IMR-90 (cell line): Measurements from ENCODE around the gene BAIAP2. TPM values are rescaled to one million over a fixed set of nuclear protein-coding genes. Genes with fewer than 3 reads are reported as not detected.
A peak's percentile ranks its signal among the peaks of the same experiment; 100 is the strongest.

Source experiments
- ATAC-seq: fragments of 200-7000 bp; cut with Tn5 transposase; 2 replicates; pipeline ENCODE4 v1.9.1; 2020; ENCODE audit warnings: low read depth, mild to moderate bottlenecking, moderate library complexity
- BruUV-seq: library from RNA; stranded (reverse); fragments of 400-500 nt; replicated peaks from 2 replicates; lab custom pipeline; 2021; lab: Mats Ljungman, UMichigan
- CTCF ChIA-PET: fragments of 300-600 bp; formaldehyde crosslinking; extraction: SDS; loops from one replicate; lab custom pipeline; 2021; ENCODE audit warnings: antibody characterized with exemption; lab: Yijun Ruan, JAX
- POLR2A ChIA-PET: fragments of 300-600 bp; sonication (Branson Sonifier 250); formaldehyde crosslinking; loops from one replicate; lab custom pipeline; 2022; ENCODE audit warnings: antibody characterized with exemption; ENCODE audit not compliant: unreplicated experiment; lab: Charles Lee
- DNase-seq: peaks from one replicate; pipeline ENCODE4 v3.0.0; 2013
- H2AFZ ChIP-seq: replicated peaks from 2 replicates; pipeline ENCODE3; 2013; ENCODE audit warnings: low read length, mild to moderate bottlenecking; ENCODE audit not compliant: poor library complexity
- H2AK5ac ChIP-seq: 2 replicates; pipeline ENCODE4 v1.6.1; 2013; ENCODE audit warnings: low read depth, low read length, inconsistent platforms
- H2AK9ac ChIP-seq: replicated peaks from 2 replicates; pipeline ENCODE3; 2013; ENCODE audit warnings: mild to moderate bottlenecking, low read depth, low read length, moderate library complexity; ENCODE audit not compliant: poor library complexity
- H2BK120ac ChIP-seq: 2 replicates; pipeline ENCODE4 v1.6.1; 2013; ENCODE audit warnings: low read depth, low read length, inconsistent platforms
- H2BK15ac ChIP-seq: 3 replicates; pipeline ENCODE4 v1.6.1; 2013; ENCODE audit warnings: low read depth, low read length, inconsistent platforms
- H2BK20ac ChIP-seq: 2 replicates; pipeline ENCODE4 v1.6.1; 2013; ENCODE audit warnings: low read depth, mild to moderate bottlenecking, inconsistent platforms, low read length, moderate library complexity
- H2BK5ac ChIP-seq: 2 replicates; pipeline ENCODE4 v1.6.1; 2013; ENCODE audit warnings: mild to moderate bottlenecking, low read depth, low read length, inconsistent platforms; ENCODE audit not compliant: poor library complexity, severe bottlenecking
- H3K14ac ChIP-seq: replicated peaks from 2 replicates; pipeline ENCODE4 v1.6.1; 2013; ENCODE audit warnings: low read depth, low read length, inconsistent platforms
- H3K18ac ChIP-seq: 2 replicates; pipeline ENCODE4 v1.6.1; 2013; ENCODE audit warnings: low read depth, low read length, control low read depth
- H3K23ac ChIP-seq: 2 replicates; pipeline ENCODE4 v1.6.1; 2013; ENCODE audit warnings: low read depth, low read length, inconsistent platforms
- H3K27ac ChIP-seq: 2 replicates; pipeline ENCODE4 v1.5.1; 2013; ENCODE audit warnings: mild to moderate bottlenecking, control low read depth, low read length; ENCODE audit not compliant: insufficient read depth
- H3K27me3 ChIP-seq: 2 replicates; pipeline ENCODE4 v1.6.1; 2013; ENCODE audit warnings: low read length; ENCODE audit not compliant: control insufficient read depth, insufficient read depth
- H3K36me3 ChIP-seq: 2 replicates; pipeline ENCODE4 v1.6.1; 2013; ENCODE audit warnings: low read length, mixed read lengths; ENCODE audit not compliant: control insufficient read depth, insufficient read depth
- H3K4ac ChIP-seq: 2 replicates; pipeline ENCODE4 v1.6.1; 2013; ENCODE audit warnings: low read depth, low read length, inconsistent platforms
- H3K4me1 ChIP-seq: 2 replicates; pipeline ENCODE4 v1.6.1; 2013; ENCODE audit warnings: low read length, mixed read lengths; ENCODE audit not compliant: control insufficient read depth, insufficient read depth
- H3K4me2 ChIP-seq: 2 replicates; pipeline ENCODE4 v1.6.1; 2013; ENCODE audit warnings: low read depth, mild to moderate bottlenecking, control low read depth, low read length, moderate library complexity
- H3K4me3 ChIP-seq: 2 replicates; pipeline ENCODE4 v1.5.1; 2013; ENCODE audit warnings: low read depth, mild to moderate bottlenecking, control low read depth, low read length, moderate library complexity; ENCODE audit not compliant: insufficient read depth
- H3K56ac ChIP-seq: 2 replicates; pipeline ENCODE4 v1.6.1; 2013; ENCODE audit warnings: low read length, inconsistent platforms; ENCODE audit not compliant: insufficient read depth; ENCODE audit errors: extremely low read depth
- H3K79me1 ChIP-seq, 2 experiments: 2 replicates each; pipeline ENCODE4 v1.6.1; 2013; ENCODE audit warnings: low read length in 2 of 2, inconsistent platforms in 1 of 2, low read depth in 1 of 2
- H3K9ac ChIP-seq: 2 replicates; pipeline ENCODE4 v1.6.1; 2013; ENCODE audit warnings: low read depth, low read length, control low read depth
- H3K9me1 ChIP-seq: 2 replicates; pipeline ENCODE4 v1.6.1; 2013; ENCODE audit warnings: low read length, inconsistent platforms; ENCODE audit not compliant: insufficient read depth
- H3K9me3 ChIP-seq: 2 replicates; pipeline ENCODE4 v1.6.1; 2013; ENCODE audit warnings: low read length; ENCODE audit not compliant: control insufficient read depth, insufficient read depth
- H4K20me1 ChIP-seq: 2 replicates; pipeline ENCODE4 v1.6.1; 2013; ENCODE audit warnings: low read length, inconsistent platforms; ENCODE audit not compliant: insufficient read depth
- H4K5ac ChIP-seq: 2 replicates; pipeline ENCODE4 v1.6.1; 2013; ENCODE audit warnings: mild to moderate bottlenecking, low read depth, low read length, control low read depth
- H4K8ac ChIP-seq, 2 experiments: 2 replicates each; pipeline ENCODE4 v1.6.1; 2013; ENCODE audit warnings: low read depth in 2 of 2, low read length in 2 of 2, control low read depth in 1 of 2, inconsistent platforms in 1 of 2
- H4K91ac ChIP-seq: 2 replicates; pipeline ENCODE4 v1.6.1; 2013; ENCODE audit warnings: low read depth, low read length, inconsistent platforms; ENCODE audit not compliant: insufficient read depth
- BHLHE40 ChIP-seq: fragments of 150-350 bp; IDR thresholded peaks from 2 replicates; pipeline ENCODE4 v1.6.1; 2016; ENCODE audit warnings: mild to moderate bottlenecking, low read depth, low read length
- CEBPB ChIP-seq: IDR thresholded peaks from 2 replicates; pipeline ENCODE4 v1.6.1; 2012; ENCODE audit warnings: low read depth, low read length, improper control_type of control experiment
- CHD1 ChIP-seq: IDR thresholded peaks from 2 replicates; pipeline ENCODE4 v1.6.1; 2012; ENCODE audit warnings: low read depth, low read length, improper control_type of control experiment
- FOS ChIP-seq: fragments of 150-350 bp; IDR thresholded peaks from 2 replicates; pipeline ENCODE4 v1.6.1; 2016; ENCODE audit warnings: low read depth, low read length
- MAFK ChIP-seq: IDR thresholded peaks from 2 replicates; pipeline ENCODE4 v1.6.1; 2012; ENCODE audit warnings: low read depth, low read length, improper control_type of control experiment
- MAZ ChIP-seq: IDR thresholded peaks from 2 replicates; pipeline ENCODE4 v1.6.1; 2012; ENCODE audit warnings: low read depth, mild to moderate bottlenecking, low read length, improper control_type of control experiment, moderate library complexity, borderline replicate concordance
- MXI1 ChIP-seq: IDR thresholded peaks from 2 replicates; pipeline ENCODE4 v1.6.1; 2012; ENCODE audit warnings: low read depth, mild to moderate bottlenecking, low read length, moderate library complexity, borderline replicate concordance
- NFE2L2 ChIP-seq: fragments of 150-350 bp; IDR thresholded peaks from 2 replicates; pipeline ENCODE4 v1.6.1; 2016; ENCODE audit warnings: low read depth, mild to moderate bottlenecking, low read length
- POLR2A ChIP-seq: IDR thresholded peaks from 2 replicates; pipeline ENCODE4 v1.6.1; 2012; ENCODE audit warnings: mild to moderate bottlenecking, low read depth, low read length
- RAD21 ChIP-seq: IDR thresholded peaks from 2 replicates; pipeline ENCODE4 v1.6.1; 2012; ENCODE audit warnings: low read length, improper control_type of control experiment
- RCOR1 ChIP-seq: IDR thresholded peaks from 2 replicates; pipeline ENCODE4 v1.6.1; 2012; ENCODE audit warnings: mild to moderate bottlenecking, low read length, improper control_type of control experiment; ENCODE audit not compliant: insufficient replicate concordance
- RFX5 ChIP-seq: IDR thresholded peaks from 2 replicates; pipeline ENCODE4 v1.8.0; 2012; ENCODE audit warnings: low read depth, mild to moderate bottlenecking, low read length, moderate library complexity
- SMC3 ChIP-seq: fragments of 150-350 bp; IDR thresholded peaks from 2 replicates; pipeline ENCODE4 v1.6.1; 2016; ENCODE audit warnings: low read depth, mild to moderate bottlenecking, antibody characterized with exemption, low read length, moderate library complexity
- WGBS, 2 experiments: methylation state at CpG; one replicate each; pipeline versions ENCODE4 v1.1.5 to v1.1.7; 2013; ENCODE audit warnings: missing lambda C conversion rate in 2 of 2; ENCODE audit not compliant: insufficient read length in 1 of 2; ENCODE audit errors: extremely low coverage in 2 of 2; 5-methylcytosine and 5-hydroxymethylcytosine counted together
- dilution Hi-C: fragments of 300-500 bp; cut with HindIII; formaldehyde crosslinking; loops from one replicate; pipeline ENCODE4 v1.14.3; 2018; ENCODE audit warnings: low sequenced_read_pairs; ENCODE audit not compliant: unreplicated experiment
- in situ Hi-C: fragments of 300-500 bp; cut with MboI; formaldehyde crosslinking; loops from 3 replicates; pipeline ENCODE4 v1.14.3; 2019; ENCODE audit warnings: low sequenced_read_pairs, inconsistent platforms, mixed read lengths
- intact Hi-C: fragments of 100-400 bp; cut with micrococcal nuclease; formaldehyde crosslinking; loops from 2 replicates; pipeline ENCODE4 v1.10.0; 2022
- polyA plus RNA-seq, 3 experiments: library from polyadenylated mRNA; depleted of rRNA; stranded (reverse); fragments of >200 nt; gene quantifications; 2 replicates each; pipeline ENCODE4 v1.2.3, GENCODE V29; 2012; ENCODE audit warnings: low replicate concordance in 1 of 3
- total RNA-seq: library from RNA; depleted of rRNA; stranded (reverse); fragments of >200 nt; gene quantifications from 2 replicates; pipeline ENCODE4 v1.2.3, GENCODE V29; 2012
- TF ChIP-seq, protein P1 (sequence below): fragments of 150-350 bp; IDR thresholded peaks from 2 replicates; pipeline ENCODE4 v1.6.1; 2016; ENCODE audit warnings: low read depth, mild to moderate bottlenecking, low read length, moderate library complexity, borderline replicate concordance
- TF ChIP-seq, protein P2 (sequence below): fragments of 150-350 bp; IDR thresholded peaks from 2 replicates; pipeline ENCODE4 v1.6.1; 2017; ENCODE audit warnings: mild to moderate bottlenecking, antibody characterized with exemption, low read length, low read depth
- TF ChIP-seq, protein P3 (sequence below): conservative IDR thresholded peaks from 2 replicates; pipeline ENCODE4 v1.5.1; 2012; ENCODE audit warnings: mild to moderate bottlenecking, low read depth, low read length, improper control_type of control experiment

BAIAP2 gene
- total and polyA plus RNA-seq, 2 of the 4 experiments (the other 2 are of a cell fraction), result 18.3 to 32.6 TPM

DNA sequence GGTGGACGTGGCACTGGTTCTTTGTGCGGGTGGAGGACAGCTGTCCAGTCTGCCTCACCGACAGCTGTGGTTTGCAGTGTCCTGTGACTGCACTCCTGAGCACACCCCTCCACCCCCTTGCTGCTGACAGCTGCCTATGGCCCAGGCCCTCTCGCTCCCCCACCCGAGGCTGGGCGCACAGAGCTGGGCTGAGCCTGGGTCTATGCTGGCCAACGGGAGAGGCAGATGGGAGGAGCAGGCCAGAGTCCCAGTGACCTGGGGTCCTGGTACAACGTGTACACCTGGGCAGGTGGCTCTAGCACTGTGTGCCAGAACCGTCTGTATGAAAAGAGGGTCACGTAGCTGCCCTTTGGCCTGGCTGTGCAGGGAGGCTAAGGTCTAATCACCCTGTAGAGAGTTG, 30.5 kb downstream of the BAIAP2 start:
- peak overlapping the region; percentile 72 for H2AK9ac ChIP-seq
- H2BK120ac ChIP-seq, result no peak overlapping the region
- dilution Hi-C loops (no loop called here), in situ Hi-C loops (no loop called here), intact Hi-C loops (no loop called here)
- no peak overlapping the region for H3K14ac ChIP-seq
- WGBS, 2 experiments, result 81% methylated on average over 4 of the region's 10 CpGs; no CpG with 5 or more reads in 1 of the 2 experiments
- peak overlapping the region; percentile 58 for H2AFZ ChIP-seq
- H3K4me3 ChIP-seq, result no peak overlapping the region
- H3K27me3 ChIP-seq, result no peaks in the 10 kb centered on the region
- TF ChIP-seq MAFK, result no peak
- TF ChIP-seq, protein P1, sequence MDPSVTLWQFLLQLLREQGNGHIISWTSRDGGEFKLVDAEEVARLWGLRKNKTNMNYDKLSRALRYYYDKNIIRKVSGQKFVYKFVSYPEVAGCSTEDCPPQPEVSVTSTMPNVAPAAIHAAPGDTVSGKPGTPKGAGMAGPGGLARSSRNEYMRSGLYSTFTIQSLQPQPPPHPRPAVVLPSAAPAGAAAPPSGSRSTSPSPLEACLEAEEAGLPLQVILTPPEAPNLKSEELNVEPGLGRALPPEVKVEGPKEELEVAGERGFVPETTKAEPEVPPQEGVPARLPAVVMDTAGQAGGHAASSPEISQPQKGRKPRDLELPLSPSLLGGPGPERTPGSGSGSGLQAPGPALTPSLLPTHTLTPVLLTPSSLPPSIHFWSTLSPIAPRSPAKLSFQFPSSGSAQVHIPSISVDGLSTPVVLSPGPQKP, result no peak
- no peak for TF ChIP-seq RAD21
- TF ChIP-seq RCOR1, result no peak
- TF ChIP-seq FOS, result no peak
- TF ChIP-seq CEBPB, result no peak
- no peak for TF ChIP-seq BHLHE40
- TF ChIP-seq MXI1, result no peak
- no peak for TF ChIP-seq SMC3
- TF ChIP-seq RFX5, result no peak
- TF ChIP-seq, protein P2, sequence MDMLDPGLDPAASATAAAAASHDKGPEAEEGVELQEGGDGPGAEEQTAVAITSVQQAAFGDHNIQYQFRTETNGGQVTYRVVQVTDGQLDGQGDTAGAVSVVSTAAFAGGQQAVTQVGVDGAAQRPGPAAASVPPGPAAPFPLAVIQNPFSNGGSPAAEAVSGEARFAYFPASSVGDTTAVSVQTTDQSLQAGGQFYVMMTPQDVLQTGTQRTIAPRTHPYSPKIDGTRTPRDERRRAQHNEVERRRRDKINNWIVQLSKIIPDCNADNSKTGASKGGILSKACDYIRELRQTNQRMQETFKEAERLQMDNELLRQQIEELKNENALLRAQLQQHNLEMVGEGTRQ, result no peak
- no peak for TF ChIP-seq POLR2A
- TF ChIP-seq CHD1, result no peak
- TF ChIP-seq NFE2L2, result no peak
- TF ChIP-seq, protein P3, sequence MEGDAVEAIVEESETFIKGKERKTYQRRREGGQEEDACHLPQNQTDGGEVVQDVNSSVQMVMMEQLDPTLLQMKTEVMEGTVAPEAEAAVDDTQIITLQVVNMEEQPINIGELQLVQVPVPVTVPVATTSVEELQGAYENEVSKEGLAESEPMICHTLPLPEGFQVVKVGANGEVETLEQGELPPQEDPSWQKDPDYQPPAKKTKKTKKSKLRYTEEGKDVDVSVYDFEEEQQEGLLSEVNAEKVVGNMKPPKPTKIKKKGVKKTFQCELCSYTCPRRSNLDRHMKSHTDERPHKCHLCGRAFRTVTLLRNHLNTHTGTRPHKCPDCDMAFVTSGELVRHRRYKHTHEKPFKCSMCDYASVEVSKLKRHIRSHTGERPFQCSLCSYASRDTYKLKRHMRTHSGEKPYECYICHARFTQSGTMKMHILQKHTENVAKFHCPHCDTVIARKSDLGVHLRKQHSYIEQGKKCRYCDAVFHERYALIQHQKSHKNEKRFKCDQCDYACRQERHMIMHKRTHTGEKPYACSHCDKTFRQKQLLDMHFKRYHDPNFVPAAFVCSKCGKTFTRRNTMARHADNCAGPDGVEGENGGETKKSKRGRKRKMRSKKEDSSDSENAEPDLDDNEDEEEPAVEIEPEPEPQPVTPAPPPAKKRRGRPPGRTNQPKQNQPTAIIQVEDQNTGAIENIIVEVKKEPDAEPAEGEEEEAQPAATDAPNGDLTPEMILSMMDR, result no peak
- no peak for TF ChIP-seq MAZ
- no peak overlapping the region for H3K27ac ChIP-seq
- H3K9me3 ChIP-seq, result no peaks in the 10 kb centered on the region
- no peak overlapping the region for H4K91ac ChIP-seq
- H3K36me3 ChIP-seq, result peaks cover 3% of the 10 kb centered on the region; the same call in 1 of the 2 replicates
- H3K9ac ChIP-seq, result no peak overlapping the region
- peaks cover 5% of the 10 kb centered on the region; the same call in 1 of the 2 replicates for H3K9me1 ChIP-seq
- H3K18ac ChIP-seq, result no peak overlapping the region
- no peak overlapping the region for H3K4ac ChIP-seq
- DNase-seq (no peak), ATAC-seq (no peak)
- no peak overlapping the region for H3K23ac ChIP-seq
- CTCF ChIA-PET, result no interaction called here
- no peak overlapping the region for H3K56ac ChIP-seq
- peaks cover 3% of the 10 kb centered on the region for H3K4me1 ChIP-seq
- no peak overlapping the region for H4K8ac ChIP-seq
- H2AK5ac ChIP-seq, result no peak overlapping the region
- no peak overlapping the region for H2BK20ac ChIP-seq
- peaks cover 10 to 27% of the 10 kb centered on the region in 2 experiments; a peak in 2 of 4 replicates for H3K79me1 ChIP-seq
- no TSS peak for BruUV-seq
- POLR2A ChIA-PET, result no interaction called here
- H4K5ac ChIP-seq, result no peak overlapping the region
- no peak overlapping the region for H2BK15ac ChIP-seq
- no peak overlapping the region for H3K4me2 ChIP-seq
- H4K20me1 ChIP-seq, result peaks cover 19% of the 10 kb centered on the region
- H2BK5ac ChIP-seq, result no peak overlapping the region
